Mesenchymal stem cell (in vitro differentiated cells and primary cell): ENCODE measurements around the gene PCDH15.

Source experiments
- DNase-seq: peaks from one replicate; pipeline ENCODE4 v3.0.0-alpha.2; 2013
- H2AFZ ChIP-seq: one replicate; pipeline ENCODE4 v1.6.1; 2013; ENCODE audit warnings: low read depth, mild to moderate bottlenecking, control low read depth, inconsistent platforms, low read length, moderate library complexity
- H2AK5ac ChIP-seq: 2 replicates; pipeline ENCODE4 v1.6.1; 2013; ENCODE audit warnings: low read length, moderate library complexity, mild to moderate bottlenecking, inconsistent platforms; ENCODE audit not compliant: severe bottlenecking
- H2BK120ac ChIP-seq: one replicate; pipeline ENCODE4 v1.6.1; 2013; ENCODE audit warnings: low read depth, mild to moderate bottlenecking, inconsistent platforms, low read length, moderate library complexity
- H2BK12ac ChIP-seq, 2 experiments: one replicate each; pipeline ENCODE4 v1.6.1; 2013; ENCODE audit warnings: inconsistent platforms in 2 of 2, low read length in 2 of 2, mild to moderate bottlenecking in 2 of 2, moderate library complexity in 2 of 2, control low read depth in 1 of 2
- H2BK15ac ChIP-seq: one replicate; pipeline ENCODE4 v1.6.1; 2013; ENCODE audit warnings: mild to moderate bottlenecking, low read depth, inconsistent platforms; ENCODE audit not compliant: poor library complexity, severe bottlenecking
- H2BK5ac ChIP-seq: 2 replicates; pipeline ENCODE4 v1.6.1; 2013; ENCODE audit warnings: low read depth, mild to moderate bottlenecking, low read length, control low read depth, inconsistent platforms; ENCODE audit not compliant: poor library complexity, severe bottlenecking
- H3K14ac ChIP-seq, 2 experiments: one replicate each; pipeline ENCODE4 v1.6.1; 2013; ENCODE audit warnings: inconsistent platforms in 2 of 2, low read length in 2 of 2, control low read depth in 1 of 2, mild to moderate bottlenecking in 1 of 2, moderate library complexity in 1 of 2
- H3K18ac ChIP-seq, 2 experiments: one replicate each; pipeline ENCODE4 v1.6.1; 2013; ENCODE audit warnings: inconsistent platforms in 2 of 2, low read length in 2 of 2, control low read depth in 1 of 2, low read depth in 1 of 2, mild to moderate bottlenecking in 1 of 2
- H3K23ac ChIP-seq, 2 experiments: one replicate each; pipeline ENCODE4 v1.6.1; 2013; ENCODE audit warnings: inconsistent platforms in 2 of 2, low read length in 2 of 2, mild to moderate bottlenecking in 2 of 2, moderate library complexity in 2 of 2, control low read depth in 1 of 2
- H3K27ac ChIP-seq: 2 replicates; pipeline ENCODE4 v1.5.1; 2013; ENCODE audit warnings: mild to moderate bottlenecking, moderate library complexity, low read length, control low read depth, inconsistent platforms; ENCODE audit not compliant: poor library complexity, severe bottlenecking
- H3K27me3 ChIP-seq, 2 experiments: 2 replicates each; pipeline versions ENCODE4 v1.6.1 to v1.7.0; 2013; ENCODE audit warnings: low read length in 2 of 2, mild to moderate bottlenecking in 2 of 2, moderate library complexity in 2 of 2, control low read depth in 1 of 2, inconsistent platforms in 1 of 2; ENCODE audit not compliant: control insufficient read depth in 1 of 2, insufficient read depth in 1 of 2
- H3K36me3 ChIP-seq, 2 experiments: 2 replicates each; pipeline versions ENCODE4 v1.6.1 to v1.7.0; 2013; ENCODE audit warnings: low read length in 2 of 2, control low read depth in 1 of 2, inconsistent platforms in 1 of 2, low read depth in 1 of 2, mild to moderate bottlenecking in 1 of 2; ENCODE audit not compliant: insufficient read depth in 2 of 2, control insufficient read depth in 1 of 2
- H3K4ac ChIP-seq, 2 experiments: one replicate each; pipeline ENCODE4 v1.6.1; 2013; ENCODE audit warnings: inconsistent platforms in 2 of 2, low read length in 2 of 2, mild to moderate bottlenecking in 2 of 2, moderate library complexity in 2 of 2, control low read depth in 1 of 2, low read depth in 1 of 2
- H3K4me1 ChIP-seq: 2 replicates; pipeline ENCODE4 v1.6.1; 2013; ENCODE audit warnings: low read depth, low read length, control low read depth; ENCODE audit not compliant: control insufficient read depth, insufficient read depth
- H3K4me2 ChIP-seq: 2 replicates; pipeline ENCODE4 v1.6.1; 2013; ENCODE audit warnings: low read length, mild to moderate bottlenecking, inconsistent platforms; ENCODE audit not compliant: poor library complexity, severe bottlenecking
- H3K4me3 ChIP-seq, 2 experiments: 2 replicates each; pipeline versions ENCODE4 v1.5.1 to v1.7.0; 2013; ENCODE audit warnings: low read length in 2 of 2, mild to moderate bottlenecking in 2 of 2, control low read depth in 1 of 2, low read depth in 1 of 2; ENCODE audit not compliant: insufficient read depth in 1 of 2
- H3K79me1 ChIP-seq: replicated peaks from 2 replicates; pipeline ENCODE4 v1.6.1; 2013; ENCODE audit warnings: mild to moderate bottlenecking, control low read depth, low read length, inconsistent platforms; ENCODE audit not compliant: poor library complexity, severe bottlenecking
- H3K9ac ChIP-seq: 2 replicates; pipeline ENCODE4 v1.7.0; 2013; ENCODE audit warnings: mild to moderate bottlenecking, low read length, moderate library complexity
- H3K9me3 ChIP-seq: 2 replicates; pipeline ENCODE4 v1.7.0; 2013; ENCODE audit warnings: mild to moderate bottlenecking, low read length; ENCODE audit not compliant: control insufficient read depth
- H4K8ac ChIP-seq: one replicate; pipeline ENCODE4 v1.6.1; 2013; ENCODE audit warnings: inconsistent platforms, mild to moderate bottlenecking, low read length, moderate library complexity
- H4K91ac ChIP-seq: one replicate; pipeline ENCODE4 v1.6.1; 2013; ENCODE audit warnings: mild to moderate bottlenecking, low read length, inconsistent platforms
- WGBS: methylation state at CpG from one replicate; pipeline ENCODE4 v1.1.7; 2013; ENCODE audit warnings: mixed read lengths; 5-methylcytosine and 5-hydroxymethylcytosine counted together

PCDH15 gene

DNA sequence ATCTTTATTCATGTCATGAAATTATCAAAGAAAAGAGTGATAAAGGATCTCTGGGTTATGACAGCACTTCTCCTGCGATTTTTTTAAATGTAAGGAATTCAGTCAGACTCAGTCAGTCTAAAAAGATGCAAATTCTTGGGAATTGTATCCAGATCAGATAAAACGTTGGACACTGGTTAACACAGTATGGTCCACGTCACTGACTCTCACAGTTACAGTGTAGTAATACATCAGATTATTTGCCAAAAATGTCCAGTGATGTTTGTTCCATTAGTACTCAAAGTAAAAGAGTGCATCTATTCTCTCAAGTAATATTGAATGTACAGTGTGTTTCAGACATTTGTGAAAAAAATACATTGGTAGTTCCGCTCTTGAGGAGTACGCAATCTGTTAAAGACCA, 224.5 kb downstream of the PCDH15 start:
- H3K9me3 ChIP-seq, result no peaks in the 10 kb centered on the region
- H2BK15ac ChIP-seq, result no peak overlapping the region
- no peaks in the 10 kb centered on the region for H3K79me1 ChIP-seq
- H2AK5ac ChIP-seq, result no peak overlapping the region
- no peak overlapping the region for H2BK12ac ChIP-seq
- no peak overlapping the region for H3K27ac ChIP-seq
- H3K36me3 ChIP-seq, result no peaks in the 10 kb centered on the region
- H3K4me1 ChIP-seq, result no peaks in the 10 kb centered on the region
- no peak overlapping the region for H3K9ac ChIP-seq
- no peak overlapping the region for H3K4me3 ChIP-seq
- no peak overlapping the region for H3K14ac ChIP-seq
- H3K27me3 ChIP-seq, result no peaks in the 10 kb centered on the region
- H4K91ac ChIP-seq, result no peak overlapping the region
- no peak overlapping the region for H2AFZ ChIP-seq
- no peak overlapping the region for H2BK120ac ChIP-seq
- no peak overlapping the region for H4K8ac ChIP-seq
- H3K18ac ChIP-seq, result no peak overlapping the region
- DNase-seq, result no peak
- H2BK5ac ChIP-seq, result no peak overlapping the region
- WGBS, result 92% methylated on average over 3 of the region's 5 CpGs
- H3K4ac ChIP-seq, result no peak overlapping the region
- H3K4me2 ChIP-seq, result no peak overlapping the region
- H3K23ac ChIP-seq, result no peak overlapping the region

DNA sequence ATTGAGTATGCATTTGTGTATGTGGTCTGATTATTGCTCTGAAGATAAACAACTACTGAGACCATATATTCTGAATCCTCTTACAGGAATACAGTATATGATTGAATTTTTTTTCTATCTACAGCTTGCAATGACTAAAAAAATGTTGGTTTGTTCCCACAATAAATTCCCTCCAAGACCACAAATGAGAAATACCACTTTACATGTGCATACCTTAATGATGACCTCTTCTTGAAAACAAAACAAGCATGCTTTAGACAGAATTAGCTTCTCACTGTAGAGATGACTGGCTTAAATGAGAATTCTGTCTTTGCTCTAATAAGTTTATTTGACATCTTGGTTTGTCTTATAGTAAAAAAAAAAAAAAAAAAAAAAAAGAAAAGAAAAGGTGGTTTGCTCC, 241.5 kb downstream of the PCDH15 start:
- no peak overlapping the region for H3K14ac ChIP-seq
- H3K23ac ChIP-seq, result no peak overlapping the region
- no peak overlapping the region for H3K4ac ChIP-seq
- H2AK5ac ChIP-seq, result no peak overlapping the region
- no peak overlapping the region for H4K91ac ChIP-seq
- no peaks in the 10 kb centered on the region for H3K4me1 ChIP-seq
- no peak overlapping the region for H2AFZ ChIP-seq
- H3K4me2 ChIP-seq, result no peak overlapping the region
- peak; percentile 64 for DNase-seq
- H3K4me3 ChIP-seq, result no peak overlapping the region
- no peak overlapping the region for H3K9ac ChIP-seq
- no peak overlapping the region for H4K8ac ChIP-seq
- H3K27me3 ChIP-seq, result no peaks in the 10 kb centered on the region
- no peak overlapping the region for H3K27ac ChIP-seq
- no peak overlapping the region for H2BK120ac ChIP-seq
- no peak overlapping the region for H2BK5ac ChIP-seq
- H3K79me1 ChIP-seq, result no peaks in the 10 kb centered on the region
- no peak overlapping the region for H2BK12ac ChIP-seq
- H3K36me3 ChIP-seq, result no peaks in the 10 kb centered on the region
- no peak overlapping the region for H3K18ac ChIP-seq
- H2BK15ac ChIP-seq, result no peak overlapping the region
- H3K9me3 ChIP-seq, result no peaks in the 10 kb centered on the region

DNA sequence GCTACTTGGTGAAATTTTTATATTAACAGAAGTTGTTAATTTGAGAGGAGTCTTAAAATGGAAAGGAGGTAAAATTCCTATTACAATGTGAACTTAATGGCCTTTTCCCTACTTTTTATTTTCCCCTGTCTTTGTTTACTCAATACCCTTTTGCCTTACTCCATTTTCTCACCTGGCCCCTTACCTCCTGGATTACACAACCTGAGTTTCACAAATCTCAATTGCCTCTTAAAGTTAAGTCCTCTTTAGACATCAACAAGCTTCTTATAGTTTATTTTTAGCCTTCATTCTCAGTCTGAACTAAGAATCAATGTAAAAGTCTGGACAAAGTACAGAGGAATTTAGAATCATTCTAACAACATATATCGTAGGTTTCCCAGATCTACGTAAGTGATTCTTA, 247.0 kb downstream of the PCDH15 start:
- no peak overlapping the region for H3K18ac ChIP-seq
- H3K27me3 ChIP-seq, result no peaks in the 10 kb centered on the region
- H3K4me2 ChIP-seq, result no peak overlapping the region
- H3K4me3 ChIP-seq, result no peak overlapping the region
- H2AFZ ChIP-seq, result no peak overlapping the region
- H3K4me1 ChIP-seq, result no peaks in the 10 kb centered on the region
- no peak overlapping the region for H3K14ac ChIP-seq
- H3K27ac ChIP-seq, result no peak overlapping the region
- no peak overlapping the region for H2AK5ac ChIP-seq
- no peak for DNase-seq
- no peak overlapping the region for H3K23ac ChIP-seq
- no peak overlapping the region for H2BK120ac ChIP-seq
- H2BK5ac ChIP-seq, result no peak overlapping the region
- H3K9me3 ChIP-seq, result no peaks in the 10 kb centered on the region
- H3K9ac ChIP-seq, result no peak overlapping the region
- H3K36me3 ChIP-seq, result no peaks in the 10 kb centered on the region
- H3K79me1 ChIP-seq, result no peaks in the 10 kb centered on the region
- no peak overlapping the region for H3K4ac ChIP-seq
- H2BK12ac ChIP-seq, result no peak overlapping the region
- H4K91ac ChIP-seq, result no peak overlapping the region
- H2BK15ac ChIP-seq, result no peak overlapping the region
- WGBS, result 100% methylated on average over 2 of the region's 2 CpGs
- no peak overlapping the region for H4K8ac ChIP-seq

DNA sequence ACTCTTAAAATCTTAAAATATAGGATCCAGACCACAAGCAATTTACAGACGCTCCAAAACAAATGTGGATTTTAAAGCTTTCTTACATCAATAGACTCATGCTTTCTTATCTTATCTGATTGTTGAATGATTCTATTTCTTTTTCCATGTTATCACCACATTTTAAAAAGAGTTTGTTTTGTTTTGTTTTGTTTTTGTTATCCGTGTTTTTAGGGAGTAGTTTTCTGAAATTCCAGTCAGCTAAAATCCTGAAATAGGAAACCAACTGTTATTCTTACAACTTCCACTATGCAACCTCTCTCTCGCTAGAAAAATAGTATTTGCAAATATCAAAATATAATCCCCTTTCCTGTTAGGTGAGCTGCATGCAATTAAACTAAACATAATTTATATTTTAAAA, 251.0 kb downstream of the PCDH15 start:
- no peaks in the 10 kb centered on the region for H3K9me3 ChIP-seq
- H2BK120ac ChIP-seq, result no peak overlapping the region
- H3K79me1 ChIP-seq, result no peaks in the 10 kb centered on the region
- H3K4ac ChIP-seq, result no peak overlapping the region
- no peak overlapping the region for H3K4me2 ChIP-seq
- no peak overlapping the region for H2AK5ac ChIP-seq
- H3K14ac ChIP-seq, result no peak overlapping the region
- H2BK15ac ChIP-seq, result no peak overlapping the region
- no peak overlapping the region for H2BK5ac ChIP-seq
- no peak overlapping the region for H3K27ac ChIP-seq
- H2BK12ac ChIP-seq, result no peak overlapping the region
- H2AFZ ChIP-seq, result no peak overlapping the region
- no peak overlapping the region for H4K8ac ChIP-seq
- no CpG with 5 or more reads among the region's 3 CpGs for WGBS
- no peaks in the 10 kb centered on the region for H3K36me3 ChIP-seq
- no peak overlapping the region for H3K9ac ChIP-seq
- H3K4me3 ChIP-seq, result no peak overlapping the region
- H4K91ac ChIP-seq, result no peak overlapping the region
- H3K23ac ChIP-seq, result no peak overlapping the region
- DNase-seq, result no peak
- no peaks in the 10 kb centered on the region for H3K27me3 ChIP-seq
- no peak overlapping the region for H3K18ac ChIP-seq
- no peaks in the 10 kb centered on the region for H3K4me1 ChIP-seq
